ENCODE results near the gene TAF6.
"Not testable (repeated sequence)": the region's sequence is repeated elsewhere in the genome, so short reads cannot be mapped to it uniquely, and the experiment has no call there.

The TAF6 gene

GRCh38 chr7:100152404-100152803 is 33.2 kb upstream of the TAF6 start:
- DNase-seq = no peak

GRCh38 chr7:100148559-100149328 is 29.6 kb upstream of the TAF6 start, which contains the start of gene LAMTOR4:
TSS of gene LAMTOR4 (plus strand) at chr7:100148918. CDS start at chr7:100148973, 55 bp downstream.
- peak; percentile 98 for DNase-seq

DNA sequence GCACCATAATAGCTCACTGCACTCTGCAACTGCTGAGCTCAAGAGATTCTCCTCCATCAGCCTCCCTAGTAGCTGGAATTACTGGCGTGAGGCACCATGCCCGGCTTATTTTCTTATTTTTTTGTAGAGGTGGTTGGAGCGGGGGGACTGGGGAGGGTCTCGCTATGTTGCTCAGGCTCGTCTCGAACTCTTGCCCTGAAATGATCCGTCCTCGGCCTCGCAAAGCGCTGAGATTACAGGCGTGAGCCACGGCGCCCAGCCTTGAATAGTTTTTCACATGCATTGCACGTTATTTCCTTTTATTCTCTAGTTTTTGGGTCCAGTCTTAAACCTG is 29.0 kb upstream of the TAF6 start:
- no peak for DNase-seq

- no peak for DNase-seq
Measured at GRCh38 chr7:100147278-100147677, 28.1 kb upstream of the TAF6 start.

DNA sequence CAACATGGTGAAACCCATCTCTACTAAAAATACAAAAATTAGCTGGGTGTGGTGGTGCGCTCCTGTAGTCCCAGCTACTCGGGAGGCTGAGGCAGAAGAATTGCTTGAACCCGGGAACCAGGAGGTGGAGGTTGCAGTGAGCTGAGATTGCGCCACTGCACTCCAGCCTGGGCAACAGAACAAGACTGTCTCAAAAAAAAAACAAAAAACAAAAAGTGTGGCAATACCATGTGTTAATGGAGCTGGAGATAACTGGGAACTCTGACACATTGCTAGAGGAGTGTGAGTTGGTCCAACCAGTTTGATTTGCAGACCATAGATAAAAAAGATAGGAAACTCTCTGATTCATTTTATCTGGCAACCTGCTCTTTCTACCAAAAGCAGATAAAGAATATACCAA is 27.2 kb upstream of the TAF6 start:
- DNase-seq = not testable (repeated sequence)

DNA sequence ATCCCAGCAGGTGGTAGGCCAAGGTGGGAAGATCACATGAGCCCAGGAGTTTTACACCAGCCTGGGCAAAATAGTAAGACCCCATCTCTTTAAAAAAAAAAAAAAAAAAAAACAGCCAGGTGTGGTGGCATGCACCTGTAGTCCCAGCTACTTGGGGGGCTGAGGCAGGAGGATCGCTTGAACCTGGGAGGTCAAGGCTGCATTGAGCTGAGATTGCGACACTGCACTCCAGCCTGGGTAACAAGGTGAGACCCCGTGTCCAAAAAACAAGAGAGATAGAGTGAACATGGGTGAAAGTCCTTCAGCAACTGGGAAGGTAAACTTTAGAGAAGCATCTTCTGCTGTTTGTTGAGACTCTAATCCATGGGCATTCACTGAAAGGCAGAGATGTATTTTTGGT is 23.3 kb upstream of the TAF6 start:
- no peak for DNase-seq

DNA sequence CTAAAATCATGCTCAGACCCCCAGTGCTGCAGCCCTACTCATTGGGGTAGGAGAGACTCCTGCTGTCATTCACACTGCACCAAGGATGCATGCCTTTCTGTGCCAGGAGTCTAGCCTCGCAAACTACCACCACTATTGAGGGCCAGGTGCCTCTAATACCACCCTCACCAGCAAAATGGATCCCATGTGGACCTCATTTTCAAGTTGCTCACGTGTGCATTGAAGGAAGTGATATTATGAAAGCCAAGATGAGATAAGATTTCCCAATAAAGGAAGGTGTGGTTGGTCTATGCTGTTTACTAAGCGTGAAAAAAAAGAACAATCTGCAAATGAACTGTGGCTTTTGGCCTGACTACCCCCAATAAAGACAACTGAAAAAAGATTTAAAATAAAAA is 22.4 kb upstream of the TAF6 start:
- no peak for DNase-seq

DNA sequence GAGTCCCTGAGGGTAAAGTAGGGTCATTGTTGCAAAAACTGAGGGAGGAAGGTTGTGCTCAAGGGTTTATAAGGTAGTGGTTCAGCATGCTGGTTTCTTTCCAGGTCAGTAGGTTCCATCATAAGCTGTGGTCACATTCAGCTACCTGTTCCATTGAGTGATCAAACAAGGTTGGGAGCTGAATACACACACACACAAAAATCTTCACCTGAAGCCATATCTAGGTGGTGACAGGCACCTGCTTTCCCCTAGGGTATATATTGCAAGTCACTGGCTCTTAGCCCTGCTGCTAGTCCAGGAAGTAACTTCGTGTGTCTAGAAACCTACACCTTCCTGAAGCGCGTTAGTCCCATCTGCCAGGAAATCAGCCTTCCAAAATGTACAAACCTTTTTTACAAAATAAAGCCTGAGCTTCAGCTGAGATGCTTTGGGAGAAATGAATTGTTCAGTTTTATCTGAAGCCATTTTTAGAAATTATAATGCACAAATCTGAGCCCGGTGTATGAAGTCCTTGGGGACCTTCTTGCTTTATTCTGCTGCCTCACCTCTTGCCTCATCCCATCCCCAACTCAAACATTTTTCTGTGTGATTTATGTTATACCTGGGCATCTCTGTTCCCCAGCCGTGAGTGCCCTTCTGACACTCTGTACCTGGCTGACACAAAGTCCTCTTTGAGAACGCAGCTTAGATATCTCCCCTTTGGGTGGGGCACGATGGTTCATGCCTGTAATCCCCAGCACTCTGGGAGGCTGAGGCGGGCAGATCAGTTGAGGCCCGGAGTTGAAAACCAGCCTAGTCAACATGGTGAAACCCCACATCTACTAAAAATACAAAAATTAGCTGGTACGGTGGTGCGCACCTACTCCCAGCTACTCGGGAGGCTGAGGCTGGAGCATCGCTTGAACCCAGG is 18.9 kb upstream of the TAF6 start:
- no peak for DNase-seq

DNA sequence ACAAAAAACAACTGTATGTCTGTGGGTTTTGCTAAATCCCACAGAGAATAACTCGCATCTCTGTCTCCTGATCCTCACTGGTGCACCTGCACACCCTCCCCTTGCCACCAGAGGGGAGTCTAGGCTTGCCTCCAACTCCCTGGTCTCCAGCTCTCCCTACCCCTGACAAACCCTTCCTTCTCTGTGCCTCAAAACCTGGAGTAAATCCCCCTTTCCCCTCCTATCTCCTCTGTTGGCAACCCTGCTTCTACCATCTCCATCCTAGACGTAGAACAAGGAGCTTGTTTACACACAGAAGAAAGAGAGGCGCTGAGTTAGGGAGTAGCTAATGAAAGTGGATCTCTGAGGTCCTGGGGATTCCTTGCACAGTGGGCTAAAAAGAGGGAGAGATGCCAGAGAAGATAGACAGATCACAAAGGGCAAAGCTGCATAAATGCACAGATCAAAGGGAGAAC is 13.6 kb upstream of the TAF6 start:
- peak; percentile 59 for DNase-seq

DNA sequence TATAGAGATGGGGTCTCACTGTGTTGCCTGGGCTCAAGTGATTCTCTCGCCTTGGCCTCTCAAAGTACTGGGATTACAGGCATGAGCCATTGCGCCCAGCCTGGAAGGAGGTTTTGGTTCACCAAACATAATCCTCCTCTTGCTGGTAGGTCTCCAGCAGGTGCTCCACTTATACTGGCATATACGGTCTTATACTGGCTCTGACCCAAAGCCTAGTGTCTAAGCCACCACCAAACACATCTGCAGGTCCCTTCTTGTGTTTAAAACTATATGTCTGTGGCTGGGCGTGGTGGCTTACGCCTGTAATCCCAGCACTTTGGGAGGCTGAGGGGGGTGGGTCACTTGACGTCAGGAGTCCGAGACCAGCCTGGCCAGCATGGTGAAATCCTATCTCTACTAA is 13.0 kb upstream of the TAF6 start:
- no peak for DNase-seq

DNA sequence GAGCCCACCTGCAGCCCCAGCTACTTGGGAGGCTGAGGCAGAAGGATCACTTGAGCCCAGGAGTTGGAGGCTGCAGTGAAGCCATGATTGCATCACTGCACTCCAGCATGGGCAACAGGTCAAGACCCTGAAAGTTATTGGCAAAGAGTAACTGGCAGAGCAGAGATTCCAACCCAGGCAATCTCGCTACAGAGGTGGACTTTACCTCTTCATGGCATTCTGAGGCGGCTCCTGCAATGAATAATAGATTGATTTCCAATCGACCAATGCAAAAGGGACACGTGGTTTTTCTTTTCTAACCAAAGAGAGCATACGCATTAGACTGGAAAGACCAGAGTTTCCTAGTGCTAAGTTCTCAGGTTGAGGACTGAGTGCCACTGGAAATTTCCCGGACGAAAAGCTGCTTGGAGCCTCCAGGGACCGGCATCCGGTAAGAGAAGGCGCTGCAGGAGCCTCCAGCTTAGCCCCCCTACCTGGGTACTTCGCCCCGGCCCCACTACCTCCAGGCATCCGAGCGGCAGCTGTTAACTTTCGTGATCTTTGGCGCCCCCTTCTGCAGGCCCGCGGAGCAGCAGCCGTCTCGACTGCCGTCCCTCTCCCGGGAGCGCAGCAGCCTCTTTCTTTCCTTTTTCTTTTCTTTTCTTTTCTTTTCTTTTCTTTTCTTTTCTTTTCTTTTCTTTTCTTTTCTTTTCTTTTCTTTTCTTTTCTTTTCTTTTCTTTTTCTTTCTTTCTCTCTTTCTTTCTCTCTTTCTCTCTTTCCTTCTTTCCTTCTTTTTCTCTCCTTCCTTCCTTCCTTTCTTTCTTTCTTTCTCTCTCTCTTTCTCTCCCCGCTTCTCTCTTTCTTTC is 11.7 kb upstream of the TAF6 start:
- DNase-seq = peak; percentile 88

DNA sequence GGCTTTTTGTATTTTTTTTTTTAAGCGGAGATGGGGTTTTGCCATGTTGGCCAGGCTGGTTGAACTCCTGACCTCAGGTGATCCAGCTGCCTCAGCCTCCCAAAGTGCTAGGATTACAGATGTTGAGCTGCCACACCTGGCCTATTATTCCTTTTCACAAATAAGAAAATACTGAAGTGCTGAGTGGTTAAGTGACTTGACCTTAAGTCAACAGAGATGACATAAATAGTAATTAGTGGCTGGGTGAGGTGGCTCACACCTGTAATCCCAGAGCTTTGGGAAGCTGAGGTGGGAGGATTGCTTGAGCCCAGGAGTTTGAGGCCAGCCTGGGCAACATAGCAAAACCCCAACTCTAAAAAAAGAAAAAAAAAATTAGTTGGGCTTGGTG is 11.1 kb upstream of the TAF6 start:
- not testable (repeated sequence) for DNase-seq

- no peak for DNase-seq
Measured at GRCh38 chr7:100128637-100128963, 9.4 kb upstream of the TAF6 start.

DNA sequence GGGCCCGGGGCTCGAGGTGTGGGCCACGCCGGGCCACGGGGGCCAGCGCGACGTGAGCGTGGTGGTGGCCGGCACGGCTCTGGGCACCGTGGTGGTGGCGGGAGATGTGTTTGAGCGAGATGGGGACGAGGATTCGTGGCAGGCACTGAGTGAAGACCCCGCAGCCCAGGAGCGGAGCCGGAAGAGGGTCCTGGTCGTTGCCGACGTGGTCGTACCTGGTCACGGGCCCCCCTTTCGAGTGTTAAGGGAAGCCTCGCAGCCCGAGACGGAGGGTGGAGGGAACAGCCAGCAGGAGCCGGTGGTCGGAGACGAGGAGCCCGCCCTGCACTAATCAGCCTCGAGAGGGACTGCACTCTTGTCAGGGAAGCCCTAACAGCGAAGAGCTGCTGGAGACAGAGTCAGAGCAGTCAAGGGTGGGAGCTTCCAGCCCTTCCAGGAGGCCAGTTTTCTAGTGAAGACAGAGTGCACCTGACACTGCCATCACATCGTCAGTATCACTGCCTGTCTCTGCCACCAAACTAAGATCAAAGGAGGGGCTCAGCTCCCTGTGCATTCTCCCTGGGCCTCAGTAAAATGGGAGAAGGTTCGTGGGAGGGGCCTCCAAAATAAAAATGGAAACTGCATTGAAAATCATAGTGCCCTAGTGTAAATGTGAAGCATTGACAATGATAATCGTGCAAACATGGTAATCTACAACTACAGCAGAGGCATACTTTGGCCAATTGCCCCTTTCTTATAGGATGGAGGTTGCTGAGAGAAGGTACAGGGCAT is 8.9 kb upstream of the TAF6 start:
- DNase-seq = peak; percentile 19

DNA sequence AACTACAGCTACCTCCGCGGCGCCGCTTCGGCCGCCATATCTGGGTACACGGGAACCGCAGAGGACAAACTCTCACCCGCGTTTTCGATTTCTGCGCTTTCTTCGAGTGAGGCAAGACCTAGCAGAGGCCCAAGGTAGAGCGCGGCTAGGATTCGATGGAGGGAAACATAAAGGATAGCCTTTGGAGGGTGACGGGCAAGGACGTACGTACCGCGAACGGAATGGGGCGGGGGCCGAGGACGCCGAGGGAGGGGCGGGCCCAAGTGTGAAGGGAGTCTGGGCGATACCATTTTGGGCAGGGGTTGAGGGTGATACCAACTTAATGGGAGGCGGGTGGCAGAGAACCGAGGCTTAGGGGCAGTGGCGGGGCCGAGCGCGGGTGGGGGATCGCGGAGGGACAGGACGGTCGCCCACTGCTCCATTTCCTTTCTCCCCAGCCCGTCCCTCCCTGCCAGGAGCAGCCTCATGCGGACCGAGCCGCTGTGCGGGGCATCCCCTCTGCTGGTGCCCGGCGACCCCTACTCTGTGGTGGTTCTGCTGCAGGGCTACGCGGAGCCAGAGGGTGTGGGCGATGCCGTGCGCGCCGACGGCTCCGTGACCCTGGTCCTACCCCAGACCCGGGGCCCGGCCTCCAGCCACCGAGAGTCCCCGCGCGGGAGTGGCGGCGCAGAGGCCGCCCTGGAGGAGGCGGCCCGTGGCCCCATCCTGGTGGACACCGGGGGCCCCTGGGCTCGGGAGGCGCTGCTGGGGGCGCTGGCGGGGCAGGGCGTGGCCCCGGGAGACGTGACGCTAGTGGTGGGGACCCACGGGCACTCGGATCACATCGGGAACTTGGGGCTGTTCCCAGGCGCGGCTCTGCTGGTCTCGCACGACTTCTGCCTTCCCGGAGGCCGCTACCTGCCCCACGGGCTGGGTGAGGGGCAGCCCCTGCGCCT is 8.0 kb upstream of the TAF6 start, which contains the start of gene MBLAC1:
Gene MBLAC1 (plus strand): TSS at position 37 of the 935 bp plus-strand sequence. CDS start 429 bp downstream, at position 466.
- peak; percentile 94 for DNase-seq

DNA sequence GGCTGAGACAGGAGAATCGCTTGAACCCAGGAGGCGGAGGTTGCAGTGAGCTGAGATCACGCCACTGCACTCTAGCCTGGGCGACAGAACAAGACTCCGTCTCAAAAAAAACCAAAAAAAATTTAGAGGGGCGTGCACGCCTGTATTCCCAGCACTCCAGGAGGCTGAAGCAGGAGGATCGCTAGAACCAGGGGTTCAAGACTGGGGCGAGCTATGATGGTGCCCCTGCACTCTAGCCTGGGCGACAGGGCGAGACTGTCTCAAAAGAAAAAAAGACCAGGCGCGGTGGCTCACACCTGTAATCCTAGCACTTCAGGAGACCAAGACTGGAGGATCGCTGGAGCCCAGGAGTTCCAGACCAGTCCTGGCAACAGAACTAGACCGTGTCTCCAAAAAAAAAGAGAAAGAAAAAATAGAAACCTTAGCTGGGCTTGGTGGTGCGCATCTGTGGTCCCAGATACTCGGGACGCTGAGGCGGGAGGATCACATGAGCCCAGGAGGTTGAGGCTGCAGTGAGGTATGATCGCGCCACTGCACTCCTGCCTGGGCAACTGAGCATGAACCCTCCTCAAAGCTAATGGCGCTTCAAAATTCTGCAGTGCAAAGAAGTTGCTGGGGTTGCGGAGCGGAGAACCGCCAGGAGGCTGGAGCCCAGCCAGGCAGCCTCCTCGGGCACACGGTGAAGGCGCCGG is 7.2 kb upstream of the TAF6 start:
- no peak for DNase-seq

- no peak for DNase-seq
Measured at GRCh38 chr7:100124301-100125230, 5.4 kb upstream of the TAF6 start.

GRCh38 chr7:100122568-100122967 is 3.4 kb upstream of the TAF6 start:
- DNase-seq = no peak

GRCh38 chr7:100122067-100122466 is 2.9 kb upstream of the TAF6 start:
- no peak for DNase-seq

DNA sequence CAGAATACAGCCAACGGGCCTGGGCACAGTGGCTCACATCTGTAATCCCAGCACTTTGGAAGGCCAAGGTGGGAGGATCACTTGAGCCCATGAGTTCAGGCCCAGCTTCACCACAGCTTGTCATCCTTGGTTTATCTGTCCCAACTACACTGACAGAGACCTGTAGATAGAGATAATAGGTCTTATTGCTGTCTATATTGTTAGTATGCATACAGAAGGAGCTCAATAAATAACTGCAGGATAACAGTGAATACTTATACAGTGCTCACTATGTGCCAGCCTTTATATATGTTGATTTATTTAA is 1.5 kb upstream of the TAF6 start:
- DNase-seq = no peak

Data from activated gamma-delta T cell treated with Interleukin-2 at 50 U/mL for 16 hours (primary cell).